ENCODE results near the gene ST8SIA2. TPM values are rescaled to one million over a fixed set of nuclear protein-coding genes. Genes with fewer than 3 reads are reported as not detected.

Gene ST8SIA2
- total RNA-seq, 1 experiment from 2014 or later = 0.15 TPM

- peak overlapping the region; percentile 26 to 31; a peak in 3 of 4 replicates for H3K4me3 ChIP-seq (ENCODE audit: low read depth in 2 of 2, low read length in 2 of 2)
- BruUV-seq (replicated peaks) = no TSS peak
- ChIA-PET CTCF (interaction anchor here (0.6 kb wide), 1 partner anchor 562 kb away, joined by 9 read pairs; no protein-coding TSS in a partner anchor), POLR2A (no interaction called here)
- in situ Hi-C loops (cut with HindIII; ENCODE audit: low pct_unique_long_range_greater_than_20kb, low sequenced_read_pairs) = no loop called here
- intact Hi-C loops (cut with micrococcal nuclease; ENCODE audit: unreplicated experiment) = no loop called here
- no peaks in the 10 kb centered on the region for H3K9me3 ChIP-seq (ENCODE audit: control insufficient read depth, insufficient read depth, low read depth, low read length)
- DNase-seq (ENCODE audit: low read depth, low spot score) = no peak
- ATAC-seq = no peak; the same call in 1 of the 2 replicates
- H3K36me3 ChIP-seq (ENCODE audit: control insufficient read depth, insufficient read depth, low read length) = no peaks in the 10 kb centered on the region
- no peak overlapping the region for H3K27ac ChIP-seq (ENCODE audit: low read length)
- no peak for TF ChIP-seq CTCF (IDR thresholded peaks at IDR 0.05)
- TF ChIP-seq REST (IDR thresholded peaks at IDR 0.05; ENCODE audit: insufficient read depth in 1 of 2, low read depth in 2 of 2, low read length in 1 of 2) = no peak
- TF ChIP-seq TCF7L2 (IDR thresholded peaks at IDR 0.05; ENCODE audit: low read depth, low read length) = no peak
- TF ChIP-seq SIN3A (IDR thresholded peaks at IDR 0.05; ENCODE audit: borderline replicate concordance, insufficient read depth, low read depth, low read length) = no peak
- TF ChIP-seq POLR2AphosphoS5 (IDR thresholded peaks at IDR 0.05; ENCODE audit: low read depth, low read length) = no peak
- H3K27me3 ChIP-seq (ENCODE audit: control insufficient read depth, insufficient read depth, low read length) = peaks cover 47% of the 10 kb centered on the region
- H3K4me1 ChIP-seq (ENCODE audit: control insufficient read depth, insufficient read depth, low read length) = peaks cover 5% of the 10 kb centered on the region; the same call in 1 of the 2 replicates
Measured at GRCh38 chr15:92394309-92395097, 822 bp downstream of the ST8SIA2 start.

GRCh38 chr15:92395098-92395635 lies 1.5 kb downstream of the ST8SIA2 start:
- Histone ChIP-seq H3K27me3 (ENCODE audit: control insufficient read depth, insufficient read depth, low read length) (peaks cover 42% of the 10 kb centered on the region), H3K27ac (ENCODE audit: low read length) (no peak overlapping the region), H3K9me3 (ENCODE audit: control insufficient read depth, insufficient read depth, low read depth, low read length) (no peaks in the 10 kb centered on the region), H3K4me1 (ENCODE audit: control insufficient read depth, insufficient read depth, low read length) (peaks cover 5% of the 10 kb centered on the region; the same call in 1 of the 2 replicates), H3K36me3 (ENCODE audit: control insufficient read depth, insufficient read depth, low read length) (no peaks in the 10 kb centered on the region), H3K4me3 (ENCODE audit: low read depth in 2 of 2, low read length in 2 of 2) (peak overlapping the region in 1 of 2 experiments; percentile 31; a peak in 2 of 4 replicates)
- BruUV-seq (replicated peaks) = no TSS peak
- intact Hi-C loops (cut with micrococcal nuclease; ENCODE audit: unreplicated experiment) (no loop called here), in situ Hi-C loops (cut with HindIII; ENCODE audit: low pct_unique_long_range_greater_than_20kb, low sequenced_read_pairs) (no loop called here)
- ChIA-PET POLR2A (no interaction called here), CTCF (no interaction called here)
- no peak for DNase-seq (ENCODE audit: low read depth, low spot score)
- ATAC-seq = no peak
- TF ChIP-seq TCF7L2 (IDR thresholded peaks at IDR 0.05; ENCODE audit: low read depth, low read length) (no peak), POLR2AphosphoS5 (IDR thresholded peaks at IDR 0.05; ENCODE audit: low read depth, low read length) (no peak), REST (IDR thresholded peaks at IDR 0.05; ENCODE audit: insufficient read depth in 1 of 2, low read depth in 2 of 2, low read length in 1 of 2) (no peak), SIN3A (IDR thresholded peaks at IDR 0.05; ENCODE audit: borderline replicate concordance, insufficient read depth, low read depth, low read length) (no peak)
